ENCODE results near the gene B4GALT2. TPM values are rescaled to one million over a fixed set of nuclear protein-coding genes. Genes with fewer than 3 reads are reported as not detected.
A peak's percentile ranks its signal among the peaks of the same experiment; 100 is the strongest.

B4GALT2 gene
- total and polyA plus RNA-seq, 12 donors = 18.2 to 47.9 (median 28.0) TPM

DNA sequence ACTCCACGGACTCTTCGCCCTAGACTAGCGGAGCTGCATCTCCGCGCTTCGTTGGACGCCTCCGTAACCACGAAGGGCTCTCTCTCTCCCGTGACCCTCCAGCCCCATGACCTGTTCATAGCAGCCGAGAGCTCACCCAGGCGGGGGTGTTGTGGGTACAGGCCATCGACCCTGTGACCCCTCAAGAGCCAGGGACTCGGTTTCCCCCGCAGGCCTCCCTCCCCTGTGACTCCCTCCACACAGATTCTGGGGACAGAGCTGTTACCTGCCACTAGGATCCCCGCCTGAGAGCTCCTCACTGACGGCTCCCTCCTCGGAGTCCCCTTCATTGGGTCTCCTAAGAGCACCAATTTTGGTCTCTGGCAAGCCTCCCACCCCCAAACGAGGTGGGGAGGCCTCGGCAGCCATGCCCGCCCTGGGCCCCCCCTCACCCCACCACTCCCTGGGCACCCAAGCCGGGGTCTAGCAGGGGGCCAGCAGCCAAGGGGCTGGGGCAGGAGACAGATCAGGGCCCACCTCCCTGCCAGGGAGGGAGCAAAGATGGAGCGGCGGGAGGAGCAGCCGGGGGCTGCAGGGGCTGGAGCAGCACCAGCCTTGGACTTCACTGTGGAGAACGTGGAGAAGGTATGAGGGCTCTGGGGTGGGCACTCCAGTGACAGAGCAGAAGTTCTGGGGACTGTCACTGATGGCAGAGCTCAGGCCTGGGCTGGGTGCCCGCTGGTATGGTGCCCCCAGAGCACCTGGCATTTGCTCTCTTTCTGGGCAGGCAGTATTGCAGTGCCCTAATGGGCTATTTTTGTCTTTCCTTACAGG lies 31.7 kb upstream of the B4GALT2 start:
- Histone ChIP-seq H3K27ac (peak overlapping the region; percentile 91 to 100 (median 97)), H3K9me3 (replicated peaks in 1 of 3) (no peaks in the 10 kb centered on the region), H3K4me1 (replicated peaks in 1 of 2) (peaks cover 23 to 30% of the 10 kb centered on the region in 2 donors), H3K4me3 (peak overlapping the region; percentile 47 to 84 (median 68)), H3K27me3 (no peaks in the 10 kb centered on the region), H3K36me3 (replicated peaks in 1 of 2) (peaks cover 0 to 7% of the 10 kb centered on the region in 2 donors)
- 5% methylated on average over 9 to 27 of the region's 27 CpGs; no CpG with 5 or more reads in 1 of the 4 donors for WGBS, 4 donors
- intact Hi-C loops (cut with DNase I) = no loop called here
- TF ChIP-seq, protein P1, sequence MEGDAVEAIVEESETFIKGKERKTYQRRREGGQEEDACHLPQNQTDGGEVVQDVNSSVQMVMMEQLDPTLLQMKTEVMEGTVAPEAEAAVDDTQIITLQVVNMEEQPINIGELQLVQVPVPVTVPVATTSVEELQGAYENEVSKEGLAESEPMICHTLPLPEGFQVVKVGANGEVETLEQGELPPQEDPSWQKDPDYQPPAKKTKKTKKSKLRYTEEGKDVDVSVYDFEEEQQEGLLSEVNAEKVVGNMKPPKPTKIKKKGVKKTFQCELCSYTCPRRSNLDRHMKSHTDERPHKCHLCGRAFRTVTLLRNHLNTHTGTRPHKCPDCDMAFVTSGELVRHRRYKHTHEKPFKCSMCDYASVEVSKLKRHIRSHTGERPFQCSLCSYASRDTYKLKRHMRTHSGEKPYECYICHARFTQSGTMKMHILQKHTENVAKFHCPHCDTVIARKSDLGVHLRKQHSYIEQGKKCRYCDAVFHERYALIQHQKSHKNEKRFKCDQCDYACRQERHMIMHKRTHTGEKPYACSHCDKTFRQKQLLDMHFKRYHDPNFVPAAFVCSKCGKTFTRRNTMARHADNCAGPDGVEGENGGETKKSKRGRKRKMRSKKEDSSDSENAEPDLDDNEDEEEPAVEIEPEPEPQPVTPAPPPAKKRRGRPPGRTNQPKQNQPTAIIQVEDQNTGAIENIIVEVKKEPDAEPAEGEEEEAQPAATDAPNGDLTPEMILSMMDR (IDR thresholded peaks at IDR 0.05) = no peak
- no peak for TF ChIP-seq POLR2A (IDR thresholded peaks at IDR 0.05)
- no peak for DNase-seq

DNA sequence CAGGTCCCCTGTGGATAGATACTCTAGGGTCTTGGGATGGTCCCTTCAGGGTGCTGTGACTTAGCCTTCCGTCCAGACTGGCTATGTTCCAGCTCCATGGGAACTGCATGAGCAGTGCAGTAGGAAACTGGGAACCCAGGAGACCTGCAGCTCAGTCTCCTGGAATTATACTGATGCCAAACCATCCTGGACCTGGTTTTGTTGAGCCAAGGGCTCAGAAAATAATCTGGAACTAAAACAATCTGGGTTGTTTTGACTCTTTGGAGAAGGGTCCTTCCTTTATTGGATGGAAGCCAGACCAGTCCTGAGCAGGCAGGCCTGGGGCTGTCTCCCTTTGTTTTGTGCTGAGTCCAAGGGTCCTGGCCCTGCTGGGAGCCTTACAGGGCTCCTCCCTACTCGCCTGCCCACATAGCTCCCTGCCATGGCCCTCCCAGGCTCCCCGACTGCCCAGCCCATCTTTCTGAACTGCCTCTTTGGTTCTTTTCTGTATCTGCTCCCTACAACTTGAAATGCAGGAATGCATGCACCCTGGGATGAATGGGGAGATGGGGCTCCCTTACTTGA lies 31.1 kb upstream of the B4GALT2 start:
- H3K4me1 ChIP-seq (replicated peaks in 1 of 2) = peaks cover 23 to 30% of the 10 kb centered on the region in 2 donors
- WGBS, 4 donors = 37 to 42% (median 41%) methylated on average over 3 of the region's 3 CpGs
- TF ChIP-seq, protein P1 (IDR thresholded peaks at IDR 0.05) = no peak
- TF ChIP-seq POLR2A (IDR thresholded peaks at IDR 0.05) = no peak

DNA sequence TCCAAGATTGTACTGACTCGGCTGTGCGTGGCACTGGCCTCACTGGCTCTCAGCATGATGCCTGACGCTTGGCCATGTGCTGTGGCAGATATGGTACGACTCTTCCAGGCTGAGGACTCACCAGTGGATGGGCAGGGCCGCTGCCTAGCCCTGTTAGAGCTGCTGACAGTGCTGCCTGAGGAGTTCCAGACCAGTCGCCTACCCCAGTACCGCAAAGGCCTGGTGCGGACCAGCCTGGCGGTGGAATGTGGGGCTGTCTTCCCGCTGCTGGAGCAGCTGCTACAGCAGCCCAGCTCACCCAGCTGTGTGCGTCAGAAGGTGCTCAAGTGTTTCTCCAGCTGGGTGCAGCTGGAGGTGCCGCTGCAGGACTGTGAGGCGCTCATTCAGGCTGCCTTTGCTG lies 29.3 kb upstream of the B4GALT2 start:
- DNase-seq = no peak
- intact Hi-C loops (cut with DNase I) = no loop called here
- Histone ChIP-seq H3K36me3 (replicated peaks in 1 of 2) (peaks cover 0 to 7% of the 10 kb centered on the region in 2 donors), H3K9me3 (replicated peaks in 1 of 3) (no peaks in the 10 kb centered on the region), H3K27me3 (no peaks in the 10 kb centered on the region), H3K4me3 (no peak overlapping the region), H3K4me1 (replicated peaks in 1 of 2) (peaks cover 23 to 38% of the 10 kb centered on the region in 2 donors), H3K27ac (no peak overlapping the region)
- TF ChIP-seq, protein P1 (IDR thresholded peaks at IDR 0.05) = no peak
- no peak for TF ChIP-seq POLR2A (IDR thresholded peaks at IDR 0.05)
- WGBS, 4 donors = 89 to 100% (median 92%) methylated on average over 2 to 13 of the region's 13 CpGs

More for the DNA sequence above, 31.1 kb upstream of the B4GALT2 start:
- H3K27me3 ChIP-seq = no peaks in the 10 kb centered on the region
- H3K27ac ChIP-seq = no peak overlapping the region
- H3K36me3 ChIP-seq (replicated peaks in 1 of 2) = peaks cover 0 to 7% of the 10 kb centered on the region in 2 donors
- peak overlapping the region in 2 of 4 donors; percentile 47 to 84 for H3K4me3 ChIP-seq
- intact Hi-C loops (cut with DNase I) = no loop called here
- peak in 2 of 7 donors; percentile 27 to 30 for DNase-seq
- no peaks in the 10 kb centered on the region for H3K9me3 ChIP-seq (replicated peaks in 1 of 3)

All from adrenal gland (tissue), 12 donors.